BLaER1 (cell line): Measurements from ENCODE around the gene FYN.

Source experiments
- H3K27ac ChIP-seq: shearing (Covaris generic); formaldehyde crosslinking; 2 replicates; pipeline ENCODE4 v1.8.1; 2022
- H3K27me3 ChIP-seq: shearing (Covaris generic); formaldehyde crosslinking; 2 replicates; pipeline ENCODE4 v1.8.1; 2022
- H3K36me3 ChIP-seq: shearing (Covaris generic); formaldehyde crosslinking; 2 replicates; pipeline ENCODE4 v1.8.1; 2022
- H3K4me1 ChIP-seq: shearing (Covaris generic); formaldehyde crosslinking; 2 replicates; pipeline ENCODE4 v1.8.1; 2022
- H3K4me2 ChIP-seq: shearing (Covaris generic); formaldehyde crosslinking; 2 replicates; pipeline ENCODE4 v1.8.1; 2022
- H3K4me3 ChIP-seq: shearing (Covaris generic); formaldehyde crosslinking; 2 replicates; pipeline ENCODE4 v1.8.1; 2022
- H3K9ac ChIP-seq: shearing (Covaris generic); formaldehyde crosslinking; 2 replicates; pipeline ENCODE4 v1.8.1; 2022
- H3K9me3 ChIP-seq: shearing (Covaris generic); formaldehyde crosslinking; 2 replicates; pipeline ENCODE4 v1.8.1; 2022
- H4K20me1 ChIP-seq: shearing (Covaris generic); formaldehyde crosslinking; 2 replicates; pipeline ENCODE4 v1.8.1; 2022
- Cebpa-rat ChIP-seq: shearing (Covaris generic); IDR thresholded peaks from 2 replicates; pipeline ENCODE4 v1.8.1; 2022

Gene FYN

DNA sequence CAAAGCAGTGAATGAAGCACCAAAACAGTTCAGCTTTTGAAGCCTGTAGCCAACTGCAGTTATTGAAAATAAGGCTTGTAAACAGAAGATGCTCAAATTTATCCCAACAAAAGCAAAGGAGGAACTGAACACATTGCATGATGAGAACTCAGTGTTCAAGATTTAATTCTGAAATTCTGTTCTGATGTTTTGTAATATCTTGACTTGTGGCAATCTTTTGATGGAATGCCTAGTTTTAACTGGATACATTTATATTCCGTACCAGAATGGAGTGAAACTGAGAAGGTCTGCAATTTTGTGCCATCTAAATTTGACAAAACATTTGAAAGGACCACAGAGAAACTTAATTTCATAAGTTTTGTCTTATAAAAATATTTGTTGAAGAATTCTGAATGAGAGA is 17.5 kb downstream of the FYN start:
- no peak overlapping the region for H3K4me2 ChIP-seq
- no peak overlapping the region for H3K4me3 ChIP-seq
- H3K9me3 ChIP-seq = no peaks in the 10 kb centered on the region
- peaks cover 97% of the 10 kb centered on the region for H4K20me1 ChIP-seq
- H3K27ac ChIP-seq = no peak overlapping the region
- H3K9ac ChIP-seq = no peak overlapping the region
- H3K36me3 ChIP-seq = peaks cover 16% of the 10 kb centered on the region
- H3K4me1 ChIP-seq = peaks cover 57% of the 10 kb centered on the region
- no peak for TF ChIP-seq Cebpa-rat
- no peaks in the 10 kb centered on the region for H3K27me3 ChIP-seq

DNA sequence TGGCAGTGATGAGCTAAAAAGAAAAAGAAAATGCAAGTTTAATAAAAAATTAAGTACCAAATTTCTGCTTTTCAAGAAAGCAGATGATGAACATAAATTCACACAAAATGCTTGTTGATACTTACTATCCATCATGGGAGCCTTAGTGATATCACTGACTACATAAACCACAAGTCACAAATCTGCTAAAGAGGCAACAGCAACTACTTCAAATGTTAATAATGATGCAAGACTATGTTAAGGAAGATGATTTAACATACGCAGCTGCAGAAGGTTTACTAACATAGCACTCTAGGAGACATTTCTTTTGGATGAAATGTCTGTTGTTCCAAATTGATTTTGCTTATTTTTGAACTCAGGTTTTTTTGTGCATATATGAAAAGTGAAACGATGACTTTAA is 18.6 kb downstream of the FYN start:
- TF ChIP-seq Cebpa-rat = no peak
- Histone ChIP-seq H3K9ac (no peak overlapping the region), H3K4me3 (no peak overlapping the region), H3K27ac (no peak overlapping the region), H3K4me1 (peaks cover 60% of the 10 kb centered on the region), H3K4me2 (no peak overlapping the region), H3K36me3 (peaks cover 16% of the 10 kb centered on the region), H3K9me3 (no peaks in the 10 kb centered on the region), H4K20me1 (peaks cover 98% of the 10 kb centered on the region), H3K27me3 (no peaks in the 10 kb centered on the region)

DNA sequence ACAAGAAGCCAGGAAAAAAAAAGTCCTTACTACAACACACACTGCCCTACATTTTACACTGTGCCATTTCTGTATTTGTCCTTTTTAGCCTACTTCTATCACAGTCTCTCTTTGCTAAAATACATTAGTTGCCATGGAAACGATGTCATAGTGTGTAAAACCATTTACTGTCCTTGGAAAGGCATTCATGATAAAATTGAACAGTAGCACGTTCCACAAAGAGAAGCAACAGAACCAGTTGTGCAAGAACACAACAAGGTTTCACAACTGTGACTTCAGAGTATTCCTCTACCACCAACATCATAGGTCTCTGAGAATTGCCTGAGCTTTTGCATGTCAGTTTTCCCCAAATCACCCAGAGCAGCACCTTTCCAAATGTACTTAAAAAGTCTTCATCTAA is 20.5 kb downstream of the FYN start:
- TF ChIP-seq Cebpa-rat = no peak
- Histone ChIP-seq H3K9me3 (no peaks in the 10 kb centered on the region), H3K9ac (no peak overlapping the region), H3K4me1 (peaks cover 65% of the 10 kb centered on the region), H4K20me1 (peaks cover 98% of the 10 kb centered on the region), H3K4me2 (peak overlapping the region; percentile 82; the same call in 1 of the 2 replicates), H3K27ac (no peak overlapping the region), H3K36me3 (peaks cover 12% of the 10 kb centered on the region), H3K4me3 (no peak overlapping the region), H3K27me3 (no peaks in the 10 kb centered on the region)

DNA sequence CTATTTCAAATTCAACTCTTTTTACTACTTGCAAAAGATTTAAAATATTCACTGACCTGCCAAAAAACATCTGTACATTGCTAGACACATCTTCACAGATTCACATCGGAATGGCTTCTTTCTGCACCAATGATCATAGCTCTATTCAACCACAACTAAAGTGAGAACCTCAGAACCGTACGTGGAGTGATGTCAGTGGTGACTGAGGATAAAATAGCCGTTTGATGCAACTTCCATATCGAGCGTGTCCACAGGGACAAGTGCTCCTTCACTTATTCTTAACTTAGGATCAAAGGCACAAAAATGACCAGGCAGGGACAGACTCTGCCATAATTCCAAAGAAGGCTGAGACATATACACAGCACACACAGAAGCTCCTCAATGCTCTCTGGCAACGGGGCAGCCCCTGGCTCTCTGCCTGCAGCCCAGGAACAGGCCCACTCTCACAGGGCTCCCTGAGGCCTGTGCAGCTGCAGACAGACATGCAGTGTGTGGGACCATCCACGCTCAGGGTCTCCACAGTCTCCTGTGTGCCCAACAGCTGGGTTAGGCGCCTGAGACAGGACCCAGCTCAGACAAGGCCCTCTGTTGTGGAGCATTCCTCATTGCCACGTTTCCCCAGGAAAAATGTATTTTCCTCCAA is 22.8 kb downstream of the FYN start:
- H3K4me3 ChIP-seq = peak overlapping the region; percentile 39; the same call in 1 of the 2 replicates
- peak overlapping the region; percentile 58 for H3K9ac ChIP-seq
- H3K36me3 ChIP-seq = peaks cover 21% of the 10 kb centered on the region
- H3K27me3 ChIP-seq = no peaks in the 10 kb centered on the region
- H3K4me1 ChIP-seq = peaks cover 81% of the 10 kb centered on the region
- H4K20me1 ChIP-seq = peaks cover 97% of the 10 kb centered on the region
- peak overlapping the region; percentile 57 for H3K27ac ChIP-seq
- TF ChIP-seq Cebpa-rat = no peak
- peak overlapping the region; percentile 82 for H3K4me2 ChIP-seq
- no peaks in the 10 kb centered on the region for H3K9me3 ChIP-seq

DNA sequence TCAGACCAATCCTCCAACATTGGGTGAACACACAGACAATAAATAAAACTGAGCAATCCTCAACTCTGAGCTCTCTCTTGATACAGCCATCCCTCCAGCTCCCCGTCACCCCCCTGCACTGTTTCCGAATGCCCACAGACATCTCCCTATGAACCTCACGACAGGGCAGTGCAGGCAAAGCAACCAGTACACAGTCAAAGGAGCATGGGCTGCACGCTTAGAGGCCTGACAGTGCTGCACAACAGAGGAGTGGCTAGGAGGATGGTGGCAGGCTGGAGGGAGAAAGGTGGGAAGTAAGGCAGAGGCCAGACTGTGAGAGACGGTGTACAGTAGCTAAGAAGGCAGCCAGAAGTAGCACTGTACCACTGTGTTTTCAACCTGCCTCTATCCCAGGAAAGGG is 24.0 kb downstream of the FYN start:
- TF ChIP-seq Cebpa-rat = no peak
- Histone ChIP-seq H3K27me3 (no peaks in the 10 kb centered on the region), H3K36me3 (peaks cover 21% of the 10 kb centered on the region), H3K9me3 (no peaks in the 10 kb centered on the region), H3K27ac (no peak overlapping the region), H3K4me3 (no peak overlapping the region), H3K4me1 (peaks cover 92% of the 10 kb centered on the region), H4K20me1 (peaks cover 97% of the 10 kb centered on the region), H3K4me2 (peak overlapping the region; percentile 82), H3K9ac (no peak overlapping the region; the same call in 1 of the 2 replicates)

DNA sequence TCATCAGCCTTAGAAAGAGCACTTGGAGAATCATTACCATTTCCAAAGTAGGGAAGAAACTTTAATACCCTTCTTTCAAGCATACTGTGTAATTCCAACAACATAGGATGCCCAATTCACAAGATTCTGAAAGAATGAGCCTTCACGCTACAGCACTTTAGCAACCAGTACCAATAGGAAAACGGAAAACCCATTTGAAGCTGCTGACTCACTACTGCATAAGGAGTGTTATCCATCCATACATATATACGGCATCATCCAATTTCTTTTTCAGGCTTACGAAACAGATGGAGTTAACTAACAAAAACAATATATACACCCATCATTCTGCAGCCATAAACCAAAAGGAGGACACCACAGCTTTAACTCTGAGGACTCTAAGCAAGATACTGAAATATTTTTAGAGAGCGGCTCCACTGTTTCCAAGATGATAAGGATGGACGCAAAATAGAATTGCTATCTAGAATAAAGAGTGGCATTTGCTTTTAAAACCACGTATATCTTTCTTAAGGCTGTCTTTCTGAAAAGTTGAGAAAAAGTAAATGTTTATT is 24.9 kb downstream of the FYN start:
- TF ChIP-seq Cebpa-rat = no peak
- Histone ChIP-seq H3K9ac (no peak overlapping the region), H4K20me1 (peaks cover 97% of the 10 kb centered on the region), H3K36me3 (peaks cover 11% of the 10 kb centered on the region), H3K4me3 (no peak overlapping the region), H3K27me3 (no peaks in the 10 kb centered on the region), H3K4me1 (peaks cover 100% of the 10 kb centered on the region), H3K27ac (no peak overlapping the region), H3K4me2 (no peak overlapping the region), H3K9me3 (no peaks in the 10 kb centered on the region)

DNA sequence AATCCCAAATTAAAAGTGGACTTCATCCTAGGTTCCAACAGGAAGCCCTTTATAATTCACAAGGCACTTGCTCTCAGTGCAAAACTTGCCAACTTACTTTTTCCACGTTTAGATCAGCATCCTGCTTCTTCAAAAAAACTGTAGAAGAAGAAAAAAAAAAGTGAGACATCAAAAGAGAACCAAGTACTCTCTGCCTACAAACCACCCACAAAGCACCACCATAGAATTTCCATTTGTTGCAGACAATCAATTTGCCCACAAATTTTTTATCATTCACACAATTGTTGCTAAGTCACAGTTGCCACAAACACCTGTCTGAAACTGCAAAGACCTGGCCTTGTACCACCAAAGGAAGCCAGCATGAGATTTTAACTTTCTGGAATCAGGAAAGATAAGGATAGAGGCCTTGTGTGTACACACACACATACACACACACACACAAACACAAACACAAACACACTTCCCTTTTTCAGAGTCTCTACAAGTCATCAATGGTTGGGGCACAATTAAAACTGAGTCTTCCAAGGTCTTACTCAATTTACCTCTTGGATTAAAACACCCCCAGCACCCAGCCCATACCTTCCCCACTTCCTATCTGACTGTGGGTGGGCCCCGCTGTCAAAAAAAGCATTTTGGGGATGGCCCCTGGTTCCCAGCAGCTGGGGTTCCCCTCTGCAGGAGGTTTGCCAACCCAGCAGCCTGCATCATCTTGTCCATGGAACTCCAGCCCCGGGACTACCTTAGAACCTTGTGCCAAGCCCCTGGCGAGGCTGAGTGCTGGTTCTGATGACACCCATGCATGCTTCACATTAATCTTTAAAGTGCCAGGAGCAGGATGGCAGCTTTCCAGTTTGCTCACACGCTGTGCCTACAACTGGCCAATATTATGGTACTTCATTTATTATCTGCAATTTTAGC is 26.5 kb downstream of the FYN start:
- no peak overlapping the region for H3K4me3 ChIP-seq
- H3K4me1 ChIP-seq = peaks cover 100% of the 10 kb centered on the region
- H3K27me3 ChIP-seq = no peaks in the 10 kb centered on the region
- no peak for TF ChIP-seq Cebpa-rat
- peak overlapping the region; percentile 8; the same call in 1 of the 2 replicates for H3K27ac ChIP-seq
- peaks cover 96% of the 10 kb centered on the region for H4K20me1 ChIP-seq
- H3K4me2 ChIP-seq = peak overlapping the region; percentile 50
- no peak overlapping the region for H3K9ac ChIP-seq
- H3K36me3 ChIP-seq = peaks cover 10% of the 10 kb centered on the region; the same call in 1 of the 2 replicates
- H3K9me3 ChIP-seq = no peaks in the 10 kb centered on the region

DNA sequence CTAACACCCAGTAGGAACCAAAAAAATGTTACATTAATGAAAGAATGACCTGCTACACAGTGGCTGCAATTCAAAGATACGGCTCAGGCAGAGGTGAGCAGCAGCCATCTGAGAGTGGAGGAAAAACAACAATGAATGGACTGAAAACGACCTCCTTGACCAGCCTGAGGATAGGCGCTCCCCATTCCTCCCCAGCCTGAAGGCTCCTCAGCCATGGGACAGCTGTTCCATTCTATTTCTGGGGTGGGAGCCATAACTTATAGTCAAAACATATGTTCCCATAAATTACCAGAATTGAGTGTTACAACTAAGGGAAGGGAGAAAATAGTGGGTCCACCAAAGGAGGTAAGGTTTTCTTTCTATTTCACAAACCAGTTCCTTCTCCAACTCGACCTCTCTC is 27.2 kb downstream of the FYN start:
- Histone ChIP-seq H3K4me2 (peak overlapping the region; percentile 86), H3K9me3 (no peaks in the 10 kb centered on the region), H4K20me1 (peaks cover 89% of the 10 kb centered on the region), H3K4me3 (no peak overlapping the region), H3K27me3 (no peaks in the 10 kb centered on the region), H3K9ac (no peak overlapping the region), H3K27ac (no peak overlapping the region), H3K36me3 (peaks cover 10% of the 10 kb centered on the region; the same call in 1 of the 2 replicates), H3K4me1 (peaks cover 100% of the 10 kb centered on the region)
- TF ChIP-seq Cebpa-rat = no peak

DNA sequence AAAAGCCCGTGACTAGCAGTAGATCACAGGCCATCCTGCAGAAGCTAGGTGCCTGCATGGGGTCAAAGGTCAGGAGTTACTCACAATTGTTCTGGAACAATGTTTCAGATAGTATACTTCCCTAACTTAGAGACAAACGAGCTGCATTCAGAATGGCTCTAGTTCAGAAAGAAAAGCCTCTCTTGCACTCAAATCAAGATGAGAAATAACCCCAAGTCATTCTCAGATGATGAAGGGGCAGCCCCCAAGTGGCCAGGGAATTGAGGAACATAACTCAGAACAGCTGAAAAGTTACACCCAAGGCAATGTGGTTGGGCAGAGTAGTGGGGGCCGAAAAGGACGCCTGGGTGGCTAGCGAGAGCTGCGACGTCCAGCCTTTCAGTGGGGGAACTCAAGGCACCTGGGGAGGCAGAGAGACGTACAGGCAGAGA is 27.8 kb downstream of the FYN start:
- peaks cover 100% of the 10 kb centered on the region for H3K4me1 ChIP-seq
- TF ChIP-seq Cebpa-rat = no peak
- H3K4me3 ChIP-seq = no peak overlapping the region
- no peaks in the 10 kb centered on the region for H3K27me3 ChIP-seq
- H3K4me2 ChIP-seq = peak overlapping the region; percentile 86
- H3K27ac ChIP-seq = peak overlapping the region; percentile 66
- peaks cover 10% of the 10 kb centered on the region; the same call in 1 of the 2 replicates for H3K36me3 ChIP-seq
- H3K9me3 ChIP-seq = no peaks in the 10 kb centered on the region
- H3K9ac ChIP-seq = peak overlapping the region; percentile 30; the same call in 1 of the 2 replicates
- H4K20me1 ChIP-seq = peaks cover 83% of the 10 kb centered on the region
